Lower leg skin (tissue), 3 donors: ENCODE data around the gene GRIP1.

Source experiments
- CTCF ChIP-seq, 3 donors: fragments of 450-650 bp; IDR thresholded peaks; one replicate each; pipeline ENCODE4 v1.5.1; 2016; ENCODE audit warnings: antibody characterized with exemption in 3 of 3, mild to moderate bottlenecking in 3 of 3, moderate library complexity in 2 of 3
- POLR2A ChIP-seq, 2 donors: fragments of 450-650 bp; IDR thresholded peaks; one replicate each; pipeline ENCODE4 v1.6.1; 2016 to 2017; ENCODE audit warnings: antibody characterized with exemption in 2 of 2, mild to moderate bottlenecking in 1 of 2, moderate library complexity in 1 of 2

DNA sequence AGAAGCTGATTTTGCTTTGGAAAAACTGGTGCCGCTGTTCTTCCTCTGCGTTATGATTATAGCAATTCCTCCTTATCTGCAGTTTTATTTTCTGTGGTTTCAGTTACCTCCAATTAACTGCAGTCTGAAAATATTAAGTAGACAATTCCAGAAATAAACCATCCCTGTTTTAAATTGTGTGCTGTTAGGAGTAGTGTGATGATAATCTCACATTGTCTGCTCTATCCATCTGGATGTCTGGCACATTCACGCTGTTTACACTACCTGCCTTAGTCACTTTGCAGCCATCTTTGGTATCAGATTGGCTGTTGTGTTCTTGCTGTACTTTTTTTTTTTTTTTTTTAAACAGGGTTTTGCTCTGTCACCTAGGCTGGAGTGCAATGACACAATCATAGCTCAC is 141.0 kb downstream of the GRIP1 start:
- no peak for TF ChIP-seq POLR2A (IDR thresholded peaks at IDR 0.05)
- TF ChIP-seq CTCF (IDR thresholded peaks at IDR 0.05) = no peak
